ENCODE data around the gene SCN2A.

The SCN2A gene

GRCh38 chr2:165268754-165269153 lies 29.5 kb downstream of the SCN2A start:
- no peak for DNase-seq (ENCODE audit: extremely low spot score)
- TF ChIP-seq CTCF (IDR thresholded peaks at IDR 0.05; ENCODE audit: control extremely low read depth, extremely low read depth, low read depth, missing control alignments), result no peak
- ChIA-PET CTCF (no interaction called here), POLR2A (no interaction called here)

GRCh38 chr2:165273176-165273575 lies 34.0 kb downstream of the SCN2A start:
- no peak for DNase-seq (ENCODE audit: extremely low spot score)
- CTCF ChIA-PET, result no interaction called here
- POLR2A ChIA-PET, result no interaction called here
- TF ChIP-seq CTCF (IDR thresholded peaks at IDR 0.05; ENCODE audit: control extremely low read depth, extremely low read depth, low read depth, missing control alignments), result no peak

- DNase-seq (ENCODE audit: extremely low spot score), result no peak
- ChIA-PET CTCF (interaction anchor here (1.1 to 1.3 kb wide), 2 partner anchors 20 to 24 kb away, joined by 4 read pairs; no protein-coding TSS in a partner anchor), POLR2A (no interaction called here)
- TF ChIP-seq CTCF (IDR thresholded peaks at IDR 0.05; ENCODE audit: control extremely low read depth, extremely low read depth, low read depth, missing control alignments), result no peak
These were observed 35.5 kb downstream of the SCN2A start for GRCh38 chr2:165274698-165275097.

- TF ChIP-seq CTCF (IDR thresholded peaks at IDR 0.05; ENCODE audit: control extremely low read depth, extremely low read depth, low read depth, missing control alignments), result no peak
These were observed 36.7 kb downstream of the SCN2A start for GRCh38 chr2:165275932-165276331.

GRCh38 chr2:165277295-165277694 lies 38.1 kb downstream of the SCN2A start:
- POLR2A ChIA-PET, result no interaction called here
- CTCF ChIA-PET, result interaction anchor here (1.0 to 1.6 kb wide), 2 partner anchors 16 to 261 kb away, joined by 3 to 4 read pairs; no protein-coding TSS in a partner anchor
- no peak for DNase-seq (ENCODE audit: extremely low spot score)
- TF ChIP-seq CTCF (IDR thresholded peaks at IDR 0.05; ENCODE audit: control extremely low read depth, extremely low read depth, low read depth, missing control alignments), result no peak

More at GRCh38 chr2:165275932-165276331, 36.7 kb downstream of the SCN2A start:
- POLR2A ChIA-PET, result no interaction called here
- CTCF ChIA-PET, result no interaction called here
- no peak for DNase-seq (ENCODE audit: extremely low spot score)

- POLR2A ChIA-PET, result no interaction called here
- CTCF ChIA-PET, result interaction anchor here (1.0 to 1.6 kb wide), 2 partner anchors 16 to 262 kb away, joined by 3 to 4 read pairs; no protein-coding TSS in a partner anchor
- TF ChIP-seq CTCF (IDR thresholded peaks at IDR 0.05; ENCODE audit: control extremely low read depth, extremely low read depth, low read depth, missing control alignments), result no peak
- no peak for DNase-seq (ENCODE audit: extremely low spot score)
These were observed 38.8 kb downstream of the SCN2A start for GRCh38 chr2:165277860-165278656.

Data from GM10248 (cell line).